PFSK-1 (cell line): Measurements from ENCODE around the gene NIFK.

Experiments
- FOXP2 ChIP-seq: optimal IDR thresholded peaks from 2 replicates; pipeline ENCODE3; 2011; ENCODE audit warnings: borderline replicate concordance, control low read depth, inconsistent platforms; ENCODE audit not compliant: insufficient read depth; ENCODE audit errors: extremely low read length, extremely low read depth
- POLR2AphosphoS5 ChIP-seq: IDR thresholded peaks from 2 replicates; pipeline ENCODE4 v1.6.1; 2012; ENCODE audit warnings: low read depth, mild to moderate bottlenecking, control low read depth, low read length, moderate library complexity

- TF ChIP-seq POLR2AphosphoS5 = no peak
- TF ChIP-seq FOXP2 = no peak
Measured at GRCh38 chr2:121766624-121767023, 29.9 kb upstream of the NIFK start.
